ENCODE results near the gene SYCP2L.
"Not testable (repeated sequence)": the region's sequence is repeated elsewhere in the genome, so short reads cannot be mapped to it uniquely, and the experiment has no call there.

The SYCP2L gene

GRCh38 chr6:10989587-10989986, 102.7 kb downstream of the SYCP2L start:
- no peak for DNase-seq (ENCODE audit: low spot score)
- Histone ChIP-seq H3K4me3 (no peak overlapping the region), H3K27ac (no peak overlapping the region)
- no peak for TF ChIP-seq CTCF (IDR thresholded peaks at IDR 0.05)

DNA sequence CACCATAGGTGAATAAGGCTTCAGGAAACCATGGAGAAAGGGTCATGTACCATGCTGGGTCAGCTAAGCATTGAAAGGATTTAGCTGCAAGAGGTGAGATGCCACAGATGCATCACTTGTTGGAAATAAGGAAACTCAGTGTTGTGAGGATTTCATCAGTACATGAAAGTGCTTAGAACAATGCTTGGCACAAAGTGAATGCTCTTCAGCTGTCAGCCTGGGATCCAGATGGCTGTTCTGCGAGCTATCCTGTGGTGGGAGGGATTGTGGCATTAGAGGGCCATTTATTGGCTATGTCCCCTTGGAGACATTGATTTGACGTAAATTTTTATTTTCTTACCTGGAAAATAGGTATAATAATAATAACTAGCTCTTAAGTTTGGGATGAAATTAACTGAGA, 104.3 kb downstream of the SYCP2L start:
- no peak overlapping the region for H3K4me3 ChIP-seq
- no peak overlapping the region for H3K27ac ChIP-seq
- DNase-seq (ENCODE audit: low spot score): no peak
- TF ChIP-seq CTCF (IDR thresholded peaks at IDR 0.05): no peak

GRCh38 chr6:10993896-10994295, 107.0 kb downstream of the SYCP2L start:
- Histone ChIP-seq H3K4me3 (no peak overlapping the region), H3K27ac (no peak overlapping the region)
- no peak for TF ChIP-seq CTCF (IDR thresholded peaks at IDR 0.05)
- no peak for DNase-seq (ENCODE audit: low spot score)

DNA sequence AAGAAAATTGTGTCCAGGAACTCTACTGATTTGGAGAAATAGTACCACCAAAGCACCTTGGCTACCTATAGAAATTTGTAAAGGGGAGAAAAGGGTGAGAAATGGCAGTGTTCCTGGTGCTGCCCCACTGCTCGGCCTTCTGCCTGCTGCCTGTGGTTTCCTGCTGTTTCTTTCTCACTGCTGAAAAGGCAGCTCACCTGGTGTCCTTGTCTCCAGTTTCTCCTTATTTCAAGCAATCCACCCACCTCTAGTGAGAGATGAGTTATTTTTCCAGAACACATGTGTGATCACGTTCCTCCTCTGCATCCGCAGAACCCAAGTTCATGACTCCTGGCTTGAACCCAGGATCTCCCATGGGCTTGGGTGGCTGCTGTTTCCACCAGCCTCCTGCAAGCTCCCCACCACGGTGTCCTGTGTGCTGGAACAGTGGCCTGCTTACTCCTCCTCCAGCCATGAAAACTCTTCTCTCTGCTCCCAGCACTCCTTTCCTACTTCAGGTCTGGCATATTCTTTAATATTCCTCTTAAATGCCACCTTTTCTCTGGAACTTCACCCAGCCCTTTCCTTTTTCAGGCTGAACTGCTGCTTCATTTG, 108.4 kb downstream of the SYCP2L start:
- H3K4me3 ChIP-seq: no peak overlapping the region
- H3K27ac ChIP-seq: no peak overlapping the region
- no peak for DNase-seq (ENCODE audit: low spot score)
- no peak for TF ChIP-seq CTCF (IDR thresholded peaks at IDR 0.05)

GRCh38 chr6:10999994-11000393, 113.1 kb downstream of the SYCP2L start:
- no peak for DNase-seq (ENCODE audit: low spot score)
- no peak overlapping the region for H3K27ac ChIP-seq
- no peak for TF ChIP-seq CTCF (IDR thresholded peaks at IDR 0.05)
- no peak overlapping the region for H3K4me3 ChIP-seq

GRCh38 chr6:11002176-11002575, 115.3 kb downstream of the SYCP2L start:
- H3K4me3 ChIP-seq: no peak overlapping the region
- DNase-seq (ENCODE audit: low spot score): no peak
- TF ChIP-seq CTCF (IDR thresholded peaks at IDR 0.05): no peak
- H3K27ac ChIP-seq: no peak overlapping the region

GRCh38 chr6:11003297-11003696, 116.4 kb downstream of the SYCP2L start:
- not testable (repeated sequence) for H3K4me3 ChIP-seq; DNase-seq (ENCODE audit: low spot score); H3K27ac ChIP-seq

- Histone ChIP-seq H3K4me3 (no peak overlapping the region), H3K27ac (no peak overlapping the region)
- TF ChIP-seq CTCF (IDR thresholded peaks at IDR 0.05): no peak
- DNase-seq (ENCODE audit: low spot score): no peak
Observed at GRCh38 chr6:11006061-11006460, 119.2 kb downstream of the SYCP2L start.

Measured in coronary artery (tissue), 2 donors.